ENCODE data around the gene SFXN3.

- TF ChIP-seq CTCF (IDR thresholded peaks at IDR 0.05): no peak
- TF ChIP-seq POLR2A (IDR thresholded peaks at IDR 0.05): no peak
- TF ChIP-seq EP300 (IDR thresholded peaks at IDR 0.05): no peak
Measured at GRCh38 chr10:101054351-101054750, 23.3 kb downstream of the SFXN3 start.
